IMR-90 (cell line): Measurements from ENCODE around the gene CACNA2D3. TPM values are rescaled to one million over a fixed set of nuclear protein-coding genes. Genes with fewer than 3 reads are reported as not detected.

Source experiments
- ATAC-seq: fragments of 200-7000 bp; cut with Tn5 transposase; 2 replicates; pipeline ENCODE4 v1.9.1; 2020; ENCODE audit warnings: low read depth, mild to moderate bottlenecking, moderate library complexity
- BruUV-seq: library from RNA; stranded (reverse); fragments of 400-500 nt; replicated peaks from 2 replicates; lab custom pipeline; 2021; lab: Mats Ljungman, UMichigan
- CTCF ChIA-PET: fragments of 300-600 bp; formaldehyde crosslinking; extraction: SDS; loops from one replicate; lab custom pipeline; 2021; ENCODE audit warnings: antibody characterized with exemption; lab: Yijun Ruan, JAX
- POLR2A ChIA-PET: fragments of 300-600 bp; sonication (Branson Sonifier 250); formaldehyde crosslinking; loops from one replicate; lab custom pipeline; 2022; ENCODE audit warnings: antibody characterized with exemption; ENCODE audit not compliant: unreplicated experiment; lab: Charles Lee
- DNase-seq: peaks from one replicate; pipeline ENCODE4 v3.0.0; 2013
- H2AFZ ChIP-seq: replicated peaks from 2 replicates; pipeline ENCODE3; 2013; ENCODE audit warnings: low read length, mild to moderate bottlenecking; ENCODE audit not compliant: poor library complexity
- H2AK5ac ChIP-seq: 2 replicates; pipeline ENCODE4 v1.6.1; 2013; ENCODE audit warnings: low read depth, low read length, inconsistent platforms
- H2AK9ac ChIP-seq: replicated peaks from 2 replicates; pipeline ENCODE3; 2013; ENCODE audit warnings: mild to moderate bottlenecking, low read depth, low read length, moderate library complexity; ENCODE audit not compliant: poor library complexity
- H2BK120ac ChIP-seq: 2 replicates; pipeline ENCODE4 v1.6.1; 2013; ENCODE audit warnings: low read depth, low read length, inconsistent platforms
- H2BK15ac ChIP-seq: 3 replicates; pipeline ENCODE4 v1.6.1; 2013; ENCODE audit warnings: low read depth, low read length, inconsistent platforms
- H2BK20ac ChIP-seq: 2 replicates; pipeline ENCODE4 v1.6.1; 2013; ENCODE audit warnings: low read depth, mild to moderate bottlenecking, inconsistent platforms, low read length, moderate library complexity
- H2BK5ac ChIP-seq: 2 replicates; pipeline ENCODE4 v1.6.1; 2013; ENCODE audit warnings: mild to moderate bottlenecking, low read depth, low read length, inconsistent platforms; ENCODE audit not compliant: poor library complexity, severe bottlenecking
- H3K14ac ChIP-seq: replicated peaks from 2 replicates; pipeline ENCODE4 v1.6.1; 2013; ENCODE audit warnings: low read depth, low read length, inconsistent platforms
- H3K18ac ChIP-seq: 2 replicates; pipeline ENCODE4 v1.6.1; 2013; ENCODE audit warnings: low read depth, low read length, control low read depth
- H3K23ac ChIP-seq: 2 replicates; pipeline ENCODE4 v1.6.1; 2013; ENCODE audit warnings: low read depth, low read length, inconsistent platforms
- H3K27ac ChIP-seq: 2 replicates; pipeline ENCODE4 v1.5.1; 2013; ENCODE audit warnings: mild to moderate bottlenecking, control low read depth, low read length; ENCODE audit not compliant: insufficient read depth
- H3K27me3 ChIP-seq: 2 replicates; pipeline ENCODE4 v1.6.1; 2013; ENCODE audit warnings: low read length; ENCODE audit not compliant: control insufficient read depth, insufficient read depth
- H3K36me3 ChIP-seq: 2 replicates; pipeline ENCODE4 v1.6.1; 2013; ENCODE audit warnings: low read length, mixed read lengths; ENCODE audit not compliant: control insufficient read depth, insufficient read depth
- H3K4ac ChIP-seq: 2 replicates; pipeline ENCODE4 v1.6.1; 2013; ENCODE audit warnings: low read depth, low read length, inconsistent platforms
- H3K4me1 ChIP-seq: 2 replicates; pipeline ENCODE4 v1.6.1; 2013; ENCODE audit warnings: low read length, mixed read lengths; ENCODE audit not compliant: control insufficient read depth, insufficient read depth
- H3K4me2 ChIP-seq: 2 replicates; pipeline ENCODE4 v1.6.1; 2013; ENCODE audit warnings: low read depth, mild to moderate bottlenecking, control low read depth, low read length, moderate library complexity
- H3K4me3 ChIP-seq: 2 replicates; pipeline ENCODE4 v1.5.1; 2013; ENCODE audit warnings: low read depth, mild to moderate bottlenecking, control low read depth, low read length, moderate library complexity; ENCODE audit not compliant: insufficient read depth
- H3K56ac ChIP-seq: 2 replicates; pipeline ENCODE4 v1.6.1; 2013; ENCODE audit warnings: low read length, inconsistent platforms; ENCODE audit not compliant: insufficient read depth; ENCODE audit errors: extremely low read depth
- H3K79me1 ChIP-seq, 2 experiments: 2 replicates each; pipeline ENCODE4 v1.6.1; 2013; ENCODE audit warnings: low read length in 2 of 2, inconsistent platforms in 1 of 2, low read depth in 1 of 2
- H3K9ac ChIP-seq: 2 replicates; pipeline ENCODE4 v1.6.1; 2013; ENCODE audit warnings: low read depth, low read length, control low read depth
- H3K9me1 ChIP-seq: 2 replicates; pipeline ENCODE4 v1.6.1; 2013; ENCODE audit warnings: low read length, inconsistent platforms; ENCODE audit not compliant: insufficient read depth
- H3K9me3 ChIP-seq: 2 replicates; pipeline ENCODE4 v1.6.1; 2013; ENCODE audit warnings: low read length; ENCODE audit not compliant: control insufficient read depth, insufficient read depth
- H4K20me1 ChIP-seq: 2 replicates; pipeline ENCODE4 v1.6.1; 2013; ENCODE audit warnings: low read length, inconsistent platforms; ENCODE audit not compliant: insufficient read depth
- H4K5ac ChIP-seq: 2 replicates; pipeline ENCODE4 v1.6.1; 2013; ENCODE audit warnings: mild to moderate bottlenecking, low read depth, low read length, control low read depth
- H4K8ac ChIP-seq, 2 experiments: 2 replicates each; pipeline ENCODE4 v1.6.1; 2013; ENCODE audit warnings: low read depth in 2 of 2, low read length in 2 of 2, control low read depth in 1 of 2, inconsistent platforms in 1 of 2
- H4K91ac ChIP-seq: 2 replicates; pipeline ENCODE4 v1.6.1; 2013; ENCODE audit warnings: low read depth, low read length, inconsistent platforms; ENCODE audit not compliant: insufficient read depth
- BHLHE40 ChIP-seq: fragments of 150-350 bp; IDR thresholded peaks from 2 replicates; pipeline ENCODE4 v1.6.1; 2016; ENCODE audit warnings: mild to moderate bottlenecking, low read depth, low read length
- CEBPB ChIP-seq: IDR thresholded peaks from 2 replicates; pipeline ENCODE4 v1.6.1; 2012; ENCODE audit warnings: low read depth, low read length, improper control_type of control experiment
- CHD1 ChIP-seq: IDR thresholded peaks from 2 replicates; pipeline ENCODE4 v1.6.1; 2012; ENCODE audit warnings: low read depth, low read length, improper control_type of control experiment
- CTCF ChIP-seq: conservative IDR thresholded peaks from 2 replicates; pipeline ENCODE4 v1.5.1; 2012; ENCODE audit warnings: mild to moderate bottlenecking, low read depth, low read length, improper control_type of control experiment
- ELK1 ChIP-seq: fragments of 150-350 bp; IDR thresholded peaks from 2 replicates; pipeline ENCODE4 v1.6.1; 2016; ENCODE audit warnings: low read depth, mild to moderate bottlenecking, low read length, moderate library complexity, borderline replicate concordance
- FOS ChIP-seq: fragments of 150-350 bp; IDR thresholded peaks from 2 replicates; pipeline ENCODE4 v1.6.1; 2016; ENCODE audit warnings: low read depth, low read length
- MAFK ChIP-seq: IDR thresholded peaks from 2 replicates; pipeline ENCODE4 v1.6.1; 2012; ENCODE audit warnings: low read depth, low read length, improper control_type of control experiment
- MAZ ChIP-seq: IDR thresholded peaks from 2 replicates; pipeline ENCODE4 v1.6.1; 2012; ENCODE audit warnings: low read depth, mild to moderate bottlenecking, low read length, improper control_type of control experiment, moderate library complexity, borderline replicate concordance
- MXI1 ChIP-seq: IDR thresholded peaks from 2 replicates; pipeline ENCODE4 v1.6.1; 2012; ENCODE audit warnings: low read depth, mild to moderate bottlenecking, low read length, moderate library complexity, borderline replicate concordance
- NFE2L2 ChIP-seq: fragments of 150-350 bp; IDR thresholded peaks from 2 replicates; pipeline ENCODE4 v1.6.1; 2016; ENCODE audit warnings: low read depth, mild to moderate bottlenecking, low read length
- POLR2A ChIP-seq: IDR thresholded peaks from 2 replicates; pipeline ENCODE4 v1.6.1; 2012; ENCODE audit warnings: mild to moderate bottlenecking, low read depth, low read length
- RAD21 ChIP-seq: IDR thresholded peaks from 2 replicates; pipeline ENCODE4 v1.6.1; 2012; ENCODE audit warnings: low read length, improper control_type of control experiment
- RCOR1 ChIP-seq: IDR thresholded peaks from 2 replicates; pipeline ENCODE4 v1.6.1; 2012; ENCODE audit warnings: mild to moderate bottlenecking, low read length, improper control_type of control experiment; ENCODE audit not compliant: insufficient replicate concordance
- RFX5 ChIP-seq: IDR thresholded peaks from 2 replicates; pipeline ENCODE4 v1.8.0; 2012; ENCODE audit warnings: low read depth, mild to moderate bottlenecking, low read length, moderate library complexity
- SMC3 ChIP-seq: fragments of 150-350 bp; IDR thresholded peaks from 2 replicates; pipeline ENCODE4 v1.6.1; 2016; ENCODE audit warnings: low read depth, mild to moderate bottlenecking, antibody characterized with exemption, low read length, moderate library complexity
- USF2 ChIP-seq: fragments of 150-350 bp; IDR thresholded peaks from 2 replicates; pipeline ENCODE4 v1.6.1; 2017; ENCODE audit warnings: mild to moderate bottlenecking, antibody characterized with exemption, low read length, low read depth
- WGBS, 2 experiments: methylation state at CpG; one replicate each; pipeline versions ENCODE4 v1.1.5 to v1.1.7; 2013; ENCODE audit warnings: missing lambda C conversion rate in 2 of 2; ENCODE audit not compliant: insufficient read length in 1 of 2; ENCODE audit errors: extremely low coverage in 2 of 2; 5-methylcytosine and 5-hydroxymethylcytosine counted together
- dilution Hi-C: fragments of 300-500 bp; cut with HindIII; formaldehyde crosslinking; loops from one replicate; pipeline ENCODE4 v1.14.3; 2018; ENCODE audit warnings: low sequenced_read_pairs; ENCODE audit not compliant: unreplicated experiment
- in situ Hi-C: fragments of 300-500 bp; cut with MboI; formaldehyde crosslinking; loops from 3 replicates; pipeline ENCODE4 v1.14.3; 2019; ENCODE audit warnings: low sequenced_read_pairs, inconsistent platforms, mixed read lengths
- intact Hi-C: fragments of 100-400 bp; cut with micrococcal nuclease; formaldehyde crosslinking; loops from 2 replicates; pipeline ENCODE4 v1.10.0; 2022
- polyA plus RNA-seq, 3 experiments: library from polyadenylated mRNA; depleted of rRNA; stranded (reverse); fragments of >200 nt; gene quantifications; 2 replicates each; pipeline ENCODE4 v1.2.3, GENCODE V29; 2012; ENCODE audit warnings: low replicate concordance in 1 of 3
- total RNA-seq: library from RNA; depleted of rRNA; stranded (reverse); fragments of >200 nt; gene quantifications from 2 replicates; pipeline ENCODE4 v1.2.3, GENCODE V29; 2012

The CACNA2D3 gene
- total and polyA plus RNA-seq, 2 of the 4 experiments (the other 2 are of a cell fraction), result 0.36 to 0.41 TPM

- dilution Hi-C loops, result no loop called here
- H2AFZ ChIP-seq, result no peak overlapping the region
These were observed 249.9 kb downstream of the CACNA2D3 start for GRCh38 chr3:54372232-54372631.

More at GRCh38 chr3:54372232-54372631, 249.9 kb downstream of the CACNA2D3 start:
- Histone ChIP-seq H3K27me3 (no peaks in the 10 kb centered on the region), H3K9ac (no peak overlapping the region), H2AK5ac (no peak overlapping the region), H3K14ac (no peak overlapping the region), H4K20me1 (no peaks in the 10 kb centered on the region), H2BK20ac (no peak overlapping the region), H4K8ac (no peak overlapping the region), H4K91ac (no peak overlapping the region), H3K9me1 (no peaks in the 10 kb centered on the region), H2BK15ac (no peak overlapping the region), H3K4me3 (no peak overlapping the region), H3K27ac (no peak overlapping the region), H2AK9ac (no peak overlapping the region), H3K36me3 (no peaks in the 10 kb centered on the region), H3K56ac (no peak overlapping the region), H3K4me1 (no peaks in the 10 kb centered on the region), H3K18ac (no peak overlapping the region), H3K4ac (no peak overlapping the region), H3K79me1 (no peaks in the 10 kb centered on the region), H3K4me2 (no peak overlapping the region), H3K9me3 (peaks cover 8% of the 10 kb centered on the region; the same call in 1 of the 2 replicates), H2BK5ac (no peak overlapping the region), H3K23ac (no peak overlapping the region), H4K5ac (no peak overlapping the region), H2BK120ac (no peak overlapping the region)
- CTCF ChIA-PET, result no interaction called here
- POLR2A ChIA-PET, result no interaction called here
- BruUV-seq, result no TSS peak
- TF ChIP-seq MAZ, result no peak
- no peak for TF ChIP-seq SMC3
- no peak for TF ChIP-seq POLR2A
- TF ChIP-seq CHD1, result no peak
- no peak for TF ChIP-seq BHLHE40
- no peak for TF ChIP-seq MAFK
- no peak for TF ChIP-seq MXI1
- no peak for TF ChIP-seq CEBPB
- TF ChIP-seq NFE2L2, result no peak
- no peak for TF ChIP-seq RCOR1
- TF ChIP-seq RAD21, result no peak
- no peak for TF ChIP-seq ELK1
- TF ChIP-seq CTCF, result no peak
- no peak for TF ChIP-seq RFX5
- TF ChIP-seq FOS, result no peak
- TF ChIP-seq USF2, result no peak
- intact Hi-C loops (no loop called here), in situ Hi-C loops (no loop called here)
- DNase-seq (no peak), ATAC-seq (no peak)
- WGBS, 2 experiments, result 0% methylated on average over 1 of the region's 3 CpGs; no CpG with 5 or more reads in 1 of the 2 experiments
